D721Med (cell line): Measurements from ENCODE around the gene PCED1B.

Source experiments
- DNase-seq: peaks from one replicate; pipeline ENCODE4 v3.0.0; 2011; ENCODE audit warnings: low spot score; ENCODE audit not compliant: insufficient read length
- FAIRE-seq: peaks from 2 replicates; lab custom pipeline; 2011; peaks lifted over from hg19 to GRCh38; lab: Jason Lieb, UNC
- TF ChIP-seq, protein P1 (sequence below): IDR thresholded peaks from 2 replicates; pipeline ENCODE4 v1.5.1; 2012; ENCODE audit warnings: mild to moderate bottlenecking, control low read depth; ENCODE audit not compliant: insufficient read depth; ENCODE audit errors: missing control alignments

The PCED1B gene

DNA sequence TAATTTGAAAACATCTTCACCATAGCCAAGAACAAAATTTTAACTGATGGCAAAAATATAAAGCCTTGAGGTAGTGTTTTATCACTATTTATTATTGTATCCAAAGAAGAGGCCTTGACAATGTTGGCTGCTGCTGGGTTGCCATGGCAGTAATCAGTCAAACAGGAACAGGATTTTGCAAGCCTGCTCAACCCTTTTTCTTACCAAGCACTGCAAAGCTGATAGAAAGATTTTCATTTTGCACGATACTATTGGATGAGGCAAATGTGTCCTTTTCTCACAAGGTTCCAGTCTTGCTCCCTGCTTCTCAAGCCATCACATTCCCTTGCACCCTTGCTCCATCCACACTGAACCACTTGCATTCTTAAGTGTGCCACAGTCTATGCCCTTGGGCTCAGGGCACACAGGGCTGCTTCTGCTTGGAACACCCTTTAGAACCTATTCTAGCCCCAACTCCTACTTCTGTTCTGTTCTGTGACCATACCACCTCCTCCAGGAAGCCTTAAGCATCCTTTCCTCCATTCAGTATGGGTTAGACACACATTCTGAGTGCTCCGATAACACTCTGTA is 76.8 kb downstream of the PCED1B start:
- DNase-seq (no peak), FAIRE-seq (no peak)
- TF ChIP-seq, protein P1, sequence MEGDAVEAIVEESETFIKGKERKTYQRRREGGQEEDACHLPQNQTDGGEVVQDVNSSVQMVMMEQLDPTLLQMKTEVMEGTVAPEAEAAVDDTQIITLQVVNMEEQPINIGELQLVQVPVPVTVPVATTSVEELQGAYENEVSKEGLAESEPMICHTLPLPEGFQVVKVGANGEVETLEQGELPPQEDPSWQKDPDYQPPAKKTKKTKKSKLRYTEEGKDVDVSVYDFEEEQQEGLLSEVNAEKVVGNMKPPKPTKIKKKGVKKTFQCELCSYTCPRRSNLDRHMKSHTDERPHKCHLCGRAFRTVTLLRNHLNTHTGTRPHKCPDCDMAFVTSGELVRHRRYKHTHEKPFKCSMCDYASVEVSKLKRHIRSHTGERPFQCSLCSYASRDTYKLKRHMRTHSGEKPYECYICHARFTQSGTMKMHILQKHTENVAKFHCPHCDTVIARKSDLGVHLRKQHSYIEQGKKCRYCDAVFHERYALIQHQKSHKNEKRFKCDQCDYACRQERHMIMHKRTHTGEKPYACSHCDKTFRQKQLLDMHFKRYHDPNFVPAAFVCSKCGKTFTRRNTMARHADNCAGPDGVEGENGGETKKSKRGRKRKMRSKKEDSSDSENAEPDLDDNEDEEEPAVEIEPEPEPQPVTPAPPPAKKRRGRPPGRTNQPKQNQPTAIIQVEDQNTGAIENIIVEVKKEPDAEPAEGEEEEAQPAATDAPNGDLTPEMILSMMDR = no peak

DNA sequence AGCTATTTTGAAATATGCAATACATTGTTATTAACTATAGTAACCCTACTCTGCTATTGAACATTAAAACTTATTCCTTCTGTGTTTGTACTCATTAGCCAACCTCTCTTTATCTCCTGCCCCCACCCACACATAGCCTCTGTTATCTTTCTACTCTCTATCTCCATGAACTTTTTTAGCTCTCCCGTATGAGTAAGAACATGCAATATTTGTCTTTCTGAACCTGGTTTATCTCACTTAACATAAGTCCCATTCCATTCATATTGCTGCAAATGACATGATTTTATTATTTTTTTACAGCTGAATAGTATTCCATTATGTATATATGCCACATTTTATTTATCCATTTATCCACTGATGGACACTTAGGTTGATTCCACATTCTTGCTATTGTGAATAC is 79.4 kb downstream of the PCED1B start:
- DNase-seq (no peak), FAIRE-seq (no peak)
- TF ChIP-seq, protein P1 = no peak

DNA sequence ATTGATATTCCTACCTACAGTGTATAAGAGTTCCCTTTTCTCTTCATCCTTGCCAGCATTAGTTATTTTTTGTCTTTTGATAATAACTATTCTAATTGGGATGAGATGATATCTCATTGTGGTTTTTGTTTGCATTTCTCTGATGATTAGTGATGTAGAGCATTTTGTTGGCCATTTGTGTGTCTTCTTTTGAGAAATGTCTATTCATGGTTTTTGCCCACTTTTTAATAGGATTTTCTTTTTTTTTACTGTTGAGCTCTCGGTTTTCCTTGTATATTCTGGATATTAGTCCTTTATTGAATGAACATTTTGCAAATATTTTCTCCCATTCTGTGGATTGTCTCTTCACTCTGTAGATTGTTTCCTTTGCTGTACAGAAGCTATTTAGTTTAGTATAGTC is 79.9 kb downstream of the PCED1B start:
- DNase-seq (no peak), FAIRE-seq (no peak)
- TF ChIP-seq, protein P1 = no peak

DNA sequence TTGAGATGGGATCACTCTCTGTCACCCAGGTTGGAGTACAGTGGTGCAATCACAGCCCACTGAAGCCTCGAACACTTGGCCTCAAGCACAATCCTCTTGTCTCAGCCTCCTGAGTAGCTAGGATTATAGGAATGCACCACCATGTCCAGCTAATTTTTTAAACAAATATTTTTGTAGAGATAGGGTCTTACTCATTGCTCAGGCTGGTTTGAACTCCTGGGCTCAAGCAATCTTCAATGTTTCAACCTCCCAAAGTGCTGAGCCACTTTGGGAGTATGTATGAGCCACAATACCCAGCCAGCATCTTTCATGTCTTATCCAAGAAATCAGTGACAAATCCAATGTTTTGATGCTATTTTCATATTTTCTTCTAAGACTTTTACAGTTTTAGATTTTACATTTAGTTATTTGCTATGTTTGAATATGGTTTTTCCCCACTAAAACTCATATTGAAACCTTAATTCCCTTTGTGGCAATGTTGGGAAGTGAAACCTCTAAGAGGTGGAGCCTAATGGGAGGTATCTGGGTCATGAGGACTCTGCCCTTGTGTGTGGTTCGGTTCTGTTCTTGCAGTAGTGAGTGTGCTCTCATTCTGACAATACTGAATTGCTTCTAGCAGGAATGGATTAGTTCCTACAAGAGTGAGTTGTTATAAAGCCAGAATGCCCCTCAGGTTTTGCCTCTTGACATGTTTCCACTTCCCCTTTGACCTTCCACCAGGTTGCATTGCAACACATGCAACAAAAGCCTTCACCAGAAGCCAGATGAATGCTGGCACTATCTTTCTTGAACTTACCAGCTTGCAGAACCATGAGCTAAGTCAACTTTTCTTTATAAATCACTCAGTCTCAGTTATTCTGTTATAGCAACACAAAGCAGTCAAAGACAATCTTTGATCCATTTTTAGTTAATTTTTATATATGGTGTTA is 81.2 kb downstream of the PCED1B start:
- DNase-seq = no peak
- no peak for FAIRE-seq
- TF ChIP-seq, protein P1 = no peak

DNA sequence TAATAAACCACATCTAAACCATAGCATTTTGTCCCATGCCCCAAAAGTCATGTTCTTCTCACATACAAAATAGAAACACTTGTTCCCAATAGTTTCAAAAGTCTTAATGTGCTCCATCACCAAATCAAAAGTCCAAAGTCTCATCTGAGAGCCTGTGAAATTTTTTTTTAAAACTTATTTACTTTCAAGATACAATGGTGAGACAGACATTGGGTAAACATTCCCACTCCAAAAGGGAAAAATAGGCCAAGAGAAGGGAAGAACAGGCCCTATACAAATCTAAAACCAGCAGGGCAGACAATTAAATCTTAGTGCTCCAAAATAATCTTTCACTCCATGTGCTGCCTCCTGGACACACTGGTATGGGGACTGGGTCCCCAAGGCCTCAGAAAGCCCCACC is 84.7 kb downstream of the PCED1B start:
- FAIRE-seq (no peak), DNase-seq (no peak)
- TF ChIP-seq, protein P1 = no peak

DNA sequence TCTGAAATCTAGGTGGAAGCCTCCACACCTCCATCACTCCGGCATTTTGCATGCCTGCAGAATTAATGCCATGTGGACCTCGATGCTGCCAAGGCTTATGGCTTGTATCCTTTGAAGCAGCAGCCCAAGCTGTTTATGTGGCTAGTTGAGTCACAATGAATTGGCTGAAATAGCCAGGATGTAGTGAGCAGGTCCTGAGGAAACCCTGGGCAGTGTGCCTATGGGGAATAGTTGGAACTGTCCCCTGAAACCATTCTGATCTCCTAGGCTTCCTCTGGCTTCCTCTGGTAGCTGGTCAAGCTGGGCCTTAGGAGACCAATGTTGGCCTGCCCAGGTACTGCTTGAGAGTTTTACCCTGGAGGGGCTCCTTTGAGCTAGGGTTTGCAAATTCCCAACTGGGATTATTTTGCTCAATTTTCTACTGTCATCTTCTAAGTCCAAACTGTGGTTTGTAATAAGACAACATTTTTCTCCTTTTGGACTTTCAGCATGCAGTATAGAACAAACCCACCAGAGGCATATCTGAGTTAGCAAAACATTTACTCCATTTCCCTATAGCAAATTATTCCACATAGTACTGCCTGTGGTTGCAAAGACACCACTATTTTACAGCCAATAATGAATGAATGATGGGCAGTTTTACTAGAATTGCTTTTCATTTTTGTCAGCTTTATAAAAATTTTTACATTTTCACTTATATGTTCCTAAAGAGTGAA is 85.5 kb downstream of the PCED1B start:
- DNase-seq (no peak), FAIRE-seq (no peak)
- TF ChIP-seq, protein P1 = no peak
